Fibroblast of lung (primary cell): ENCODE data around the gene CPN2. TPM values are rescaled to one million over a fixed set of nuclear protein-coding genes. Genes with fewer than 3 reads are reported as not detected.

ENCODE experiments used
- DNase-seq, 2 donors: peaks; one replicate each; pipeline versions ENCODE4 v3.0.0 to v3.0.0-alpha.2; 2010; ENCODE audit warnings: low read depth in 2 of 2
- H2AFZ ChIP-seq: 2 replicates; pipeline ENCODE4 v1.5.1; 2012; ENCODE audit warnings: low read length, control low read depth, inconsistent platforms
- H3K27ac ChIP-seq: 2 replicates; pipeline ENCODE4 v1.5.1; 2011; ENCODE audit warnings: low read length, control low read depth; ENCODE audit not compliant: insufficient read depth
- H3K27me3 ChIP-seq: 2 replicates; pipeline ENCODE4 v1.5.1; 2011; ENCODE audit warnings: mild to moderate bottlenecking, low read length; ENCODE audit not compliant: control insufficient read depth, insufficient read depth
- H3K36me3 ChIP-seq: 2 replicates; pipeline ENCODE4 v1.5.1; 2011; ENCODE audit warnings: low read length; ENCODE audit not compliant: control insufficient read depth, insufficient read depth
- H3K4me1 ChIP-seq: 2 replicates; pipeline ENCODE4 v1.5.1; 2011; ENCODE audit warnings: low read length; ENCODE audit not compliant: control insufficient read depth, insufficient read depth; ENCODE audit errors: extremely low read depth
- H3K4me2 ChIP-seq: 2 replicates; pipeline ENCODE4 v1.5.1; 2011; ENCODE audit warnings: low read length, control low read depth; ENCODE audit not compliant: insufficient read depth; ENCODE audit errors: extremely low read depth
- H3K4me3 ChIP-seq, 4 experiments: fragments of 200-600 bp in 1 of 4; sonication (generic) in 1 of 4; replicated peaks in 1 of 4; 2 replicates each; pipeline ENCODE4 v1.5.1; 2011 to 2016; ENCODE audit warnings: low read length in 4 of 4, low read depth in 3 of 4, mild to moderate bottlenecking in 3 of 4, control low read depth in 2 of 4, inconsistent platforms in 1 of 4, mixed read lengths in 1 of 4; ENCODE audit not compliant: insufficient read depth in 1 of 4; ENCODE audit errors: control extremely low read depth in 1 of 4
- H3K79me2 ChIP-seq: 2 replicates; pipeline ENCODE4 v1.5.1; 2012; ENCODE audit warnings: mild to moderate bottlenecking, low read length, inconsistent platforms; ENCODE audit not compliant: control insufficient read depth, insufficient read depth
- H3K9ac ChIP-seq: 2 replicates; pipeline ENCODE4 v1.5.1; 2011; ENCODE audit warnings: mild to moderate bottlenecking, low read length, control low read depth; ENCODE audit not compliant: insufficient read depth
- H3K9me3 ChIP-seq: 2 replicates; pipeline ENCODE4 v1.5.1; 2012; ENCODE audit warnings: low read depth, low read length; ENCODE audit not compliant: control insufficient read depth, insufficient read depth
- H4K20me1 ChIP-seq: 2 replicates; pipeline ENCODE4 v1.5.1; 2011; ENCODE audit warnings: low read length; ENCODE audit not compliant: control insufficient read depth, insufficient read depth; ENCODE audit errors: extremely low read depth
- EZH2 ChIP-seq: IDR thresholded peaks from 2 replicates; pipeline ENCODE4 v1.5.1; 2012; ENCODE audit warnings: low read length, control low read depth, mild to moderate bottlenecking; ENCODE audit errors: missing control alignments
- polyA plus RNA-seq, 2 donors: library from polyadenylated mRNA; depleted of rRNA in 1 of 2; stranded (reverse) in 1 of 2; unstranded in 1 of 2; fragments of >200 nt; gene quantifications; 2 replicates each; pipeline ENCODE4 v1.2.1, GENCODE V29; 2011 to 2012; ENCODE audit warnings: missing spikeins in 1 of 2
- total RNA-seq: library from RNA; depleted of rRNA; stranded (reverse); fragments of >200 nt; gene quantifications from 2 replicates; pipeline ENCODE4 v1.2.1, GENCODE V29; 2014
- TF ChIP-seq, protein P1 (sequence below), 2 donors: IDR thresholded peaks in 1 of 2; conservative IDR thresholded peaks in 1 of 2; 1 replicate in 1 of 2; 2 replicates in 1 of 2; pipeline ENCODE4 v1.5.1; 2011 to 2012; ENCODE audit warnings: low read length in 2 of 2, control low read depth in 1 of 2, inconsistent platforms in 1 of 2, low read depth in 1 of 2, mild to moderate bottlenecking in 1 of 2

Gene CPN2
- total and polyA plus RNA-seq, 2 donors (not counting 1 experiment from before 2014, with no cell fraction given): not detected

GRCh38 chr3:194315088-194315964 lies 35.8 kb downstream of the CPN2 start:
- Histone ChIP-seq H3K9me3 (no peaks in the 10 kb centered on the region), H3K4me2 (peak overlapping the region; percentile 84), H3K79me2 (no peaks in the 10 kb centered on the region), H4K20me1 (no peaks in the 10 kb centered on the region), H2AFZ (peak overlapping the region; percentile 53), H3K9ac (peak overlapping the region; percentile 39), H3K27me3 (peaks cover 66% of the 10 kb centered on the region), H3K4me3 (peak overlapping the region; percentile 49 to 55 (median 53)), H3K4me1 (peaks cover 6% of the 10 kb centered on the region), H3K36me3 (no peaks in the 10 kb centered on the region), H3K27ac (no peak overlapping the region)
- peak; percentile 76 to 86 for DNase-seq
- no peak for TF ChIP-seq EZH2
- TF ChIP-seq, protein P1, sequence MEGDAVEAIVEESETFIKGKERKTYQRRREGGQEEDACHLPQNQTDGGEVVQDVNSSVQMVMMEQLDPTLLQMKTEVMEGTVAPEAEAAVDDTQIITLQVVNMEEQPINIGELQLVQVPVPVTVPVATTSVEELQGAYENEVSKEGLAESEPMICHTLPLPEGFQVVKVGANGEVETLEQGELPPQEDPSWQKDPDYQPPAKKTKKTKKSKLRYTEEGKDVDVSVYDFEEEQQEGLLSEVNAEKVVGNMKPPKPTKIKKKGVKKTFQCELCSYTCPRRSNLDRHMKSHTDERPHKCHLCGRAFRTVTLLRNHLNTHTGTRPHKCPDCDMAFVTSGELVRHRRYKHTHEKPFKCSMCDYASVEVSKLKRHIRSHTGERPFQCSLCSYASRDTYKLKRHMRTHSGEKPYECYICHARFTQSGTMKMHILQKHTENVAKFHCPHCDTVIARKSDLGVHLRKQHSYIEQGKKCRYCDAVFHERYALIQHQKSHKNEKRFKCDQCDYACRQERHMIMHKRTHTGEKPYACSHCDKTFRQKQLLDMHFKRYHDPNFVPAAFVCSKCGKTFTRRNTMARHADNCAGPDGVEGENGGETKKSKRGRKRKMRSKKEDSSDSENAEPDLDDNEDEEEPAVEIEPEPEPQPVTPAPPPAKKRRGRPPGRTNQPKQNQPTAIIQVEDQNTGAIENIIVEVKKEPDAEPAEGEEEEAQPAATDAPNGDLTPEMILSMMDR (conservative IDR thresholded peaks at IDR 0.05 in 1 of 2, IDR thresholded peaks at IDR 0.05 in 1 of 2; ENCODE audit: low read depth in 1 of 2, low read length in 2 of 2): peak; percentile 72 to 85

DNA sequence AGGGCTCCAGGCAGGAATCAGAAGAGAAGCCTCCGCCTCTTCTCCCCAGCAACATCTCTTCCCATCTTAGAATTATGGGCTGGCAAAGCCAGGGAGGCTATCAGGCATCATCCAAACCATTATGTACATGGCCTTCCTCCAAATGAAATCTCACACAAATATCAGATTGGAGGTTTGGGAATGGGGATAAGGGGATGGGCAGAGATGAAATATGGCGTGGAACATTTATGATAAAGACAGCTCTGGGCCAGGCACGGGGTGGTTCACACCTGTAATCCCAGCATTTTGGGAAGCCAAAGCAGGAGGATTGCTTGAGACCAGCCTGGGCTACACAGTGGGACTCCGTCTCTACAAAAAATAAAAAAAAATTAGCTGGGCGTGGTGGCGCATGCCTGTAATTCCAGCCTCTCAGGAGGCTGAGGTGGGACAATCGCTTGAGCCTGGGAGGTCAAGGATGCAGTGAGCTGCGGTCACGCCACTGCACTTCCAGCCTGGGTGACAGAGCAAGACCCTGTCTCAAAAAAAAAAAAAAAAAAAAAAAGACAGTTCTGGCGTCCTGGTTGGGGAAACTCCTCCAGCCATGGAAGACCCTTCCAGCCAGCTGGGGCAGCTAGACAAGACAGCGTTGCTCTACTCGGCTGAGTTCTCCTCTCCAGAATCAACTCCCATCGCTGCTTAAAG lies 36.6 kb downstream of the CPN2 start:
- Histone ChIP-seq H3K4me2 (peak overlapping the region; percentile 84), H3K4me3 (no peak overlapping the region), H3K36me3 (no peaks in the 10 kb centered on the region), H3K9ac (no peak overlapping the region), H3K27me3 (peaks cover 65% of the 10 kb centered on the region), H3K4me1 (peaks cover 6% of the 10 kb centered on the region), H2AFZ (no peak overlapping the region), H4K20me1 (no peaks in the 10 kb centered on the region), H3K27ac (no peak overlapping the region), H3K9me3 (no peaks in the 10 kb centered on the region), H3K79me2 (no peaks in the 10 kb centered on the region)
- DNase-seq: no peak
- TF ChIP-seq EZH2: no peak
- TF ChIP-seq, protein P1 (conservative IDR thresholded peaks at IDR 0.05 in 1 of 2, IDR thresholded peaks at IDR 0.05 in 1 of 2; ENCODE audit: low read depth in 1 of 2, low read length in 2 of 2): no peak
